Activated CD8-positive, alpha-beta T cell treated with anti-CD3 and anti-CD28 coated beads for 36 hours (primary cell): ENCODE results near the gene IL1RAPL2. TPM values are rescaled to one million over a fixed set of nuclear protein-coding genes. Genes with fewer than 3 reads are reported as not detected.
"Not testable (repeated sequence)": the region's sequence is repeated elsewhere in the genome, so short reads cannot be mapped to it uniquely, and the experiment has no call there.

Experiments
- ATAC-seq: fragments of 200-7000 bp; cut with Tn5 transposase; one replicate; pipeline ENCODE4 v1.10.0; 2021; ENCODE audit warnings: mild to moderate bottlenecking, moderate library complexity
- CTCF ChIA-PET: fragments of 350-600 bp; sonication (Branson Sonifier 250); formaldehyde crosslinking; loops from one replicate; lab custom pipeline; 2021; ENCODE audit warnings: antibody characterized with exemption; lab: Charles Lee
- POLR2A ChIA-PET: fragments of 350-600 bp; sonication (Branson Sonifier 250); formaldehyde crosslinking; loops from one replicate; lab custom pipeline; 2021; ENCODE audit warnings: antibody characterized with exemption; lab: Charles Lee
- DNase-seq: peaks from one replicate; pipeline ENCODE4 v3.0.0-alpha.2; 2020
- H3K27ac Mint-ChIP-seq: one replicate; pipeline ENCODE4 v1.8.0; 2021; ENCODE audit warnings: mild to moderate bottlenecking, mixed read lengths
- H3K27me3 Mint-ChIP-seq: one replicate; pipeline ENCODE4 v1.8.0; 2021; ENCODE audit warnings: mixed read lengths
- H3K36me3 Mint-ChIP-seq: one replicate; pipeline ENCODE4 v1.8.0; 2021; ENCODE audit warnings: low read depth, mixed read lengths
- H3K4me1 Mint-ChIP-seq: one replicate; pipeline ENCODE4 v1.8.0; 2021; ENCODE audit warnings: low read depth, mixed read lengths
- H3K4me3 Mint-ChIP-seq: one replicate; pipeline ENCODE4 v1.8.0; 2021; ENCODE audit warnings: mild to moderate bottlenecking, moderate library complexity, mixed read lengths
- H3K9me3 Mint-ChIP-seq: one replicate; pipeline ENCODE4 v1.8.0; 2021; ENCODE audit warnings: mixed read lengths
- intact Hi-C: fragments of 100-400 bp; cut with micrococcal nuclease; formaldehyde crosslinking; loops from one replicate; pipeline ENCODE4 v1.10.0; 2022
- total RNA-seq, 2 experiments: library from RNA; stranded (reverse); gene quantifications; one replicate each; pipeline ENCODE4 v1.2.3, GENCODE V29; 2021
- TF ChIP-seq, protein P1 (sequence below): fragments of 200-600 bp; IDR thresholded peaks from one replicate; pipeline ENCODE4 v1.8.0; 2022; ENCODE audit warnings: antibody characterized with exemption, mild to moderate bottlenecking

Gene IL1RAPL2
- total RNA-seq, 2 experiments from 2014 or later, result not detected

DNA sequence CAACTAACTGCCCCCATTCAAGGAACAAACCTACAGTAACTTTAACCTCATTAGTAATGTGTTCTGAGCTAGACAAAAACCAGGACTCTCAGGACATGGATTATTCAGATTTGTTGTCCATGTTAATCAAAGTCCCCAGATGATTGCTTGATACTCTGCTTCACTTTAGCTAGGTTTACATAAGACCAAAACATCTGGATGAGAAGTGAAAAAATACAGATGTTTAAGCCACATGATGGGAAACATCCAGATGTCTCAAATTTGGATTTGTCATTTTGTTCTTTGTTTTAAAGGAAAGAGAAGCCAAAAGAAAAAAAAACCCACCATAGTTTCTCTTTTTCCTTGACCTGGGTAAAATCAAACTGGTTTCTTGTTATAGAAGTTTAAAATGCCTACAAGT, 1207.8 kb downstream of the IL1RAPL2 start:
- intact Hi-C loops, result no loop called here
- Mint-ChIP-seq H3K9me3 (peaks cover 3% of the 10 kb centered on the region), H3K27ac (no peak overlapping the region), H3K4me1 (no peaks in the 10 kb centered on the region), H3K4me3 (no peak overlapping the region), H3K27me3 (no peaks in the 10 kb centered on the region), H3K36me3 (no peaks in the 10 kb centered on the region)
- CTCF ChIA-PET, result no interaction called here
- POLR2A ChIA-PET, result no interaction called here
- ATAC-seq (no peak), DNase-seq (no peak)
- TF ChIP-seq, protein P1, sequence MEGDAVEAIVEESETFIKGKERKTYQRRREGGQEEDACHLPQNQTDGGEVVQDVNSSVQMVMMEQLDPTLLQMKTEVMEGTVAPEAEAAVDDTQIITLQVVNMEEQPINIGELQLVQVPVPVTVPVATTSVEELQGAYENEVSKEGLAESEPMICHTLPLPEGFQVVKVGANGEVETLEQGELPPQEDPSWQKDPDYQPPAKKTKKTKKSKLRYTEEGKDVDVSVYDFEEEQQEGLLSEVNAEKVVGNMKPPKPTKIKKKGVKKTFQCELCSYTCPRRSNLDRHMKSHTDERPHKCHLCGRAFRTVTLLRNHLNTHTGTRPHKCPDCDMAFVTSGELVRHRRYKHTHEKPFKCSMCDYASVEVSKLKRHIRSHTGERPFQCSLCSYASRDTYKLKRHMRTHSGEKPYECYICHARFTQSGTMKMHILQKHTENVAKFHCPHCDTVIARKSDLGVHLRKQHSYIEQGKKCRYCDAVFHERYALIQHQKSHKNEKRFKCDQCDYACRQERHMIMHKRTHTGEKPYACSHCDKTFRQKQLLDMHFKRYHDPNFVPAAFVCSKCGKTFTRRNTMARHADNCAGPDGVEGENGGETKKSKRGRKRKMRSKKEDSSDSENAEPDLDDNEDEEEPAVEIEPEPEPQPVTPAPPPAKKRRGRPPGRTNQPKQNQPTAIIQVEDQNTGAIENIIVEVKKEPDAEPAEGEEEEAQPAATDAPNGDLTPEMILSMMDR, result no peak

DNA sequence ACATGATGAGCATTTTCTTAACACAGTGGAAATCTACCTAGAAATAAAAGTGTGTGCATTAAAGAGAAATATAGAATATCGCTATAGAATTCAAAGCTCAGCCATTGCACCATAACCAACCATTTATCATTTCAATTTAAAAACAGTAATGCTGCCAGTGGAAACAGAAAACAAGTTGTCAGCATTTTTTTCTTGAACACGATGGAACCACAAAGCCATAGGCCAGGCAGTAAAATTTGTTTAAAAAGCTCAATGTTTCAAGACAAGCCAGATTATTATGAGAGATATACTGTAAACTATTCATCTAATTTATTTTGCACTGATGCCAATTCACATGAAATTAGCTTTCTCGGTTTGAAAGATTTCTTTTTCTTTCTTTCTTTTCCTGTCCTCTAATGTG, 1209.7 kb downstream of the IL1RAPL2 start:
- H3K9me3 Mint-ChIP-seq, result peaks cover 3% of the 10 kb centered on the region

DNA sequence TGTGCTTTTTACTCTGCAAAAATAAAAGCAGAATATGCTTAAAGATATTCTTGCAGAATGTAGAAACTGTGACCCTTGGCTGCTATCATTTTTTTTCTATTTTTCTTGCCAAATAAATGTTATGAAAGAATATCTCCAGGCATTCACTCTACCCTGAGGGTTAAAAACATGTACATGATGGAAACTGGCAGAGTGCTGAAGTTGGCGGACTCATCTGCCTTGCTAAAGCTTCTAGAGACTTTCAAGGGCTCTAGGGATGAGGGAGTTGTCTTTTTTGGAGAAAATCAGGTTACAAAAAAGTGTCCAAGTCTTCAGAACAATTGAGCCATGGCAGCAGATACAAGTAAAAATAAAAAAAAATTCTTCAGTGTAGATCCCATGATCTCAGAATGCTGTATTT, 1215.8 kb downstream of the IL1RAPL2 start:
- Mint-ChIP-seq H3K4me3 (no peak overlapping the region), H3K36me3 (no peaks in the 10 kb centered on the region), H3K4me1 (no peaks in the 10 kb centered on the region), H3K27ac (no peak overlapping the region), H3K9me3 (no peaks in the 10 kb centered on the region), H3K27me3 (no peaks in the 10 kb centered on the region)
- ChIA-PET POLR2A (no interaction called here), CTCF (no interaction called here)
- no peak for DNase-seq
- TF ChIP-seq, protein P1, result no peak
- ATAC-seq, result no peak
- intact Hi-C loops, result no loop called here

More for the DNA sequence above, 1209.7 kb downstream of the IL1RAPL2 start:
- ATAC-seq (no peak), DNase-seq (no peak)
- Mint-ChIP-seq H3K4me1 (no peaks in the 10 kb centered on the region), H3K4me3 (no peak overlapping the region), H3K36me3 (no peaks in the 10 kb centered on the region), H3K27ac (no peak overlapping the region), H3K27me3 (no peaks in the 10 kb centered on the region)
- ChIA-PET POLR2A (no interaction called here), CTCF (no interaction called here)
- TF ChIP-seq, protein P1, result no peak
- intact Hi-C loops, result no loop called here

DNA sequence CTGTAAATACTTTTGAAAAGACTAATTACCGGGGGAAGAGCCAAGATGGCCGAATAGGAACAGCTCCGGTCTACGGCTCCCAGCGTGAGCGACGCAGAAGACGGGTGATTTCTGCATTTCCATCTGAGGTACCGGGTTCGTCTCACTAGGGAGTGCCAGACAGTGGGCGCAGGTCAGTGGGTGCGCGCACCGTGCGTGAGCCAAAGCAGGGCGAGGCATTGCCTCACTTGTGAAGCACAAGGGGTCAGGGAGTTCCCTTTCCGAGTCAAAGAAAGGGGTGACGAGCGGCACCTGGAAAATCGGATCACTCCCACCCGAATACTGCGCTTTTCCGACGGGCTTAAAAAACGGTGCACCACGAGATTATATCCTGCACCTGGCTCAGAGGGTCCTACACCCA, 1230.9 kb downstream of the IL1RAPL2 start:
- H3K36me3 Mint-ChIP-seq, POLR2A ChIA-PET, H3K4me1 Mint-ChIP-seq, H3K27ac Mint-ChIP-seq, intact Hi-C loops, CTCF ChIA-PET, H3K4me3 Mint-ChIP-seq, DNase-seq, ATAC-seq, H3K27me3 Mint-ChIP-seq, H3K9me3 Mint-ChIP-seq: not testable (repeated sequence)

DNA sequence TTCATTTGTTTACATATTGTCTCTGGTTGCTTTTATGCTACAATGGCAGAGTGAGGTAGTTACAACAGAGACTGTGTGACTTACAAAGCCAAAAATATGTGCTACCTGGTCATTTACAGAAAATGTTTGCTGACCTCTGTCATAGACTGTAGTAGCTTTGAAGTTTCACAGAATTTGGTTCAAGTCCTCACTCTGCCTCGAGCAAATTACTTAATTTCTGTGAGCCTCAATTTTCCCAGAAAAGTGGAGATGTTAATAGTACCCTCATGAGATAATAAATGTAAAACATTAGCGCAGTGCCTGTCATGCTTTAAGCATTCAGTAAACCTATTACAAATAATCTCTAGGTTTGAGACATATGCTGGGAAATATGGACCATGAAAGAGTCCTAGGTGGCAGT, 1237.9 kb downstream of the IL1RAPL2 start:
- no peak for ATAC-seq
- no peak for DNase-seq
- Mint-ChIP-seq H3K27me3 (no peaks in the 10 kb centered on the region), H3K4me3 (no peak overlapping the region), H3K36me3 (no peaks in the 10 kb centered on the region), H3K4me1 (no peaks in the 10 kb centered on the region), H3K9me3 (no peaks in the 10 kb centered on the region), H3K27ac (no peak overlapping the region)
- CTCF ChIA-PET, result no interaction called here
- TF ChIP-seq, protein P1, result no peak
- POLR2A ChIA-PET, result no interaction called here
- intact Hi-C loops, result no loop called here

DNA sequence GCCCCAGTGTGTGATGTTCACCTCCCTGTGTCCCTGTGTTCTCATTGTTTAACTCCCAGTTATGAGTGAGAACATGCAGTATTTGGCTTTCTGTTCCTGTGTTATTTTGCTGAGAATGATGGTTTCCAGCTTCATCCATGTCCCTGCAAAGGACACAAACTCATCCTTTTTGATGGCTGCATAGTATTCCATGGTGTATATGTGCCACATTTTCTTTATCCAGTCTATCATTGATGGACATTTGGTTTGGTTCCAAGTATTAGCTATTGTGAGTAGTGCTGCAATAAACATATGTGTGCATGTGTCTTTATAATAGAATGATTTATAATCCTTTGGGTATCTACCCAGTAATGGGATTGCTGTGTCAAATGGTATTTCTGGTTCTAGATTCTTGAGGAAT, 1239.7 kb downstream of the IL1RAPL2 start:
- H3K27ac Mint-ChIP-seq, H3K27me3 Mint-ChIP-seq, POLR2A ChIA-PET, ATAC-seq, DNase-seq, H3K4me1 Mint-ChIP-seq, intact Hi-C loops, H3K9me3 Mint-ChIP-seq, H3K36me3 Mint-ChIP-seq, CTCF ChIA-PET, H3K4me3 Mint-ChIP-seq: not testable (repeated sequence)
